H9 (cell line): ENCODE results near the gene TMPRSS9. TPM values are rescaled to one million over a fixed set of nuclear protein-coding genes. Genes with fewer than 3 reads are reported as not detected.
A peak's percentile ranks its signal among the peaks of the same experiment; 100 is the strongest.

Source experiments
- DNase-seq: peaks from one replicate; pipeline ENCODE4 v3.0.0-alpha.2; 2017
- H2AFZ ChIP-seq: one replicate; pipeline ENCODE4 v1.6.1; 2013; ENCODE audit warnings: mild to moderate bottlenecking, low read length, control low read depth, moderate library complexity
- H2AK5ac ChIP-seq: 2 replicates; pipeline ENCODE4 v1.6.1; 2013; ENCODE audit warnings: low read length, control low read depth, mixed read lengths; ENCODE audit not compliant: insufficient read length
- H2BK120ac ChIP-seq: one replicate; pipeline ENCODE4 v1.6.1; 2013; ENCODE audit warnings: low read depth, mild to moderate bottlenecking, low read length, control low read depth, inconsistent platforms; ENCODE audit not compliant: poor library complexity, severe bottlenecking
- H2BK12ac ChIP-seq: 2 replicates; pipeline ENCODE4 v1.6.1; 2013; ENCODE audit warnings: low read length, control low read depth, mixed read lengths, low read depth; ENCODE audit not compliant: insufficient read length
- H2BK15ac ChIP-seq: 2 replicates; pipeline ENCODE4 v1.6.1; 2013; ENCODE audit warnings: low read depth, low read length, control low read depth
- H2BK20ac ChIP-seq: one replicate; pipeline ENCODE4 v1.6.1; 2013; ENCODE audit warnings: low read depth, mild to moderate bottlenecking, low read length, control low read depth, inconsistent platforms; ENCODE audit not compliant: poor library complexity, severe bottlenecking
- H2BK5ac ChIP-seq: 2 replicates; pipeline ENCODE4 v1.6.1; 2013; ENCODE audit warnings: low read length, control low read depth, mixed read lengths; ENCODE audit not compliant: insufficient read length
- H3K14ac ChIP-seq: 2 replicates; pipeline ENCODE4 v1.6.1; 2013; ENCODE audit warnings: low read length, control low read depth; ENCODE audit not compliant: insufficient read depth
- H3K18ac ChIP-seq: 2 replicates; pipeline ENCODE4 v1.6.1; 2013; ENCODE audit warnings: low read depth, mild to moderate bottlenecking, mixed read lengths, low read length, control low read depth; ENCODE audit not compliant: insufficient read length
- H3K23ac ChIP-seq: 2 replicates; pipeline ENCODE4 v1.6.1; 2013; ENCODE audit warnings: low read length, control low read depth, mixed read lengths, low read depth; ENCODE audit not compliant: insufficient read length
- H3K23me2 ChIP-seq: 2 replicates; pipeline ENCODE4 v1.6.1; 2013; ENCODE audit warnings: low read depth, mild to moderate bottlenecking, mixed read lengths, low read length, control low read depth; ENCODE audit not compliant: insufficient read length, poor library complexity, severe bottlenecking
- H3K27ac ChIP-seq: 2 replicates; pipeline ENCODE4 v1.5.1; 2013; ENCODE audit warnings: low read length, control low read depth, mixed read lengths, low read depth; ENCODE audit not compliant: insufficient read length
- H3K27me3 ChIP-seq: 2 replicates; pipeline ENCODE4 v1.6.1; 2013; ENCODE audit warnings: low read length, control low read depth, inconsistent platforms; ENCODE audit not compliant: insufficient read depth
- H3K4ac ChIP-seq: 2 replicates; pipeline ENCODE4 v1.6.1; 2013; ENCODE audit warnings: low read depth, mild to moderate bottlenecking, control low read depth, inconsistent platforms, low read length, moderate library complexity
- H3K4me1 ChIP-seq: 2 replicates; pipeline ENCODE4 v1.6.1; 2013; ENCODE audit warnings: low read length, control low read depth, inconsistent platforms; ENCODE audit not compliant: insufficient read depth
- H3K4me2 ChIP-seq: 2 replicates; pipeline ENCODE4 v1.6.1; 2013; ENCODE audit warnings: low read length, control low read depth, mixed read lengths; ENCODE audit not compliant: insufficient read length, insufficient read depth
- H3K56ac ChIP-seq: 2 replicates; pipeline ENCODE4 v1.6.1; 2013; ENCODE audit warnings: low read depth, mild to moderate bottlenecking, mixed read lengths, low read length, control low read depth; ENCODE audit not compliant: insufficient read length
- H3K79me1 ChIP-seq: 2 replicates; pipeline ENCODE4 v1.6.1; 2013; ENCODE audit warnings: low read depth, mild to moderate bottlenecking, moderate library complexity, low read length, control low read depth, inconsistent platforms; ENCODE audit not compliant: insufficient read depth, poor library complexity, severe bottlenecking
- H3K79me2 ChIP-seq: 2 replicates; pipeline ENCODE4 v1.6.1; 2013; ENCODE audit warnings: low read length, control low read depth, inconsistent platforms; ENCODE audit not compliant: insufficient read depth
- H3K9ac ChIP-seq: 2 replicates; pipeline ENCODE4 v1.6.1; 2013; ENCODE audit warnings: low read length, control low read depth, mixed read lengths; ENCODE audit not compliant: insufficient read length; ENCODE audit errors: extremely low read depth
- H3K9me3 ChIP-seq: one replicate; pipeline ENCODE4 v1.6.1; 2013; ENCODE audit warnings: low read depth, low read length, inconsistent platforms; ENCODE audit not compliant: control insufficient read depth
- H3T11ph ChIP-seq: one replicate; pipeline ENCODE4 v1.6.1; 2013; ENCODE audit warnings: mild to moderate bottlenecking, low read length, control low read depth, inconsistent platforms
- H4K20me1 ChIP-seq: one replicate; pipeline ENCODE4 v1.6.1; 2013; ENCODE audit not compliant: control insufficient read depth, insufficient read length, insufficient read depth
- H4K5ac ChIP-seq: 2 replicates; pipeline ENCODE4 v1.6.1; 2013; ENCODE audit warnings: low read depth, mild to moderate bottlenecking, mixed read lengths, low read length, control low read depth; ENCODE audit not compliant: insufficient read length
- H4K8ac ChIP-seq: replicated peaks from 2 replicates; pipeline ENCODE4 v1.6.1; 2013; ENCODE audit warnings: low read length, control low read depth, mixed read lengths, low read depth; ENCODE audit not compliant: insufficient read length
- H4K91ac ChIP-seq: 2 replicates; pipeline ENCODE4 v1.6.1; 2013; ENCODE audit warnings: low read depth, mild to moderate bottlenecking, moderate library complexity, mixed read lengths, low read length, control low read depth; ENCODE audit not compliant: insufficient read length
- H3K27ac Mint-ChIP-seq, 3 experiments: 2 replicates in 2 of 3; 3 replicates in 1 of 3; pipeline ENCODE4 v1.8.0; 2020 to 2021; ENCODE audit warnings: mixed read lengths in 3 of 3, mild to moderate bottlenecking in 1 of 3, moderate library complexity in 1 of 3
- H3K27me3 Mint-ChIP-seq: 2 replicates; pipeline ENCODE4 v1.8.0; 2021; ENCODE audit warnings: low read depth, mild to moderate bottlenecking, moderate library complexity, mixed read lengths
- H3K36me3 Mint-ChIP-seq, 3 experiments: 2 replicates in 2 of 3; 3 replicates in 1 of 3; pipeline ENCODE4 v1.8.0; 2020 to 2021; ENCODE audit warnings: low read depth in 3 of 3, mixed read lengths in 3 of 3; ENCODE audit not compliant: insufficient read depth in 1 of 3
- H3K4me1 Mint-ChIP-seq, 2 experiments: 2 replicates each; pipeline ENCODE4 v1.8.0; 2020; ENCODE audit warnings: mixed read lengths in 2 of 2
- H3K4me3 Mint-ChIP-seq, 2 experiments: 2 replicates in 1 of 2; 3 replicates in 1 of 2; pipeline ENCODE4 v1.8.0; 2020 to 2021; ENCODE audit warnings: mild to moderate bottlenecking in 2 of 2, mixed read lengths in 2 of 2, moderate library complexity in 1 of 2
- H3K9me3 Mint-ChIP-seq, 2 experiments: 2 replicates in 1 of 2; 3 replicates in 1 of 2; pipeline ENCODE4 v1.8.0; 2020; ENCODE audit warnings: mild to moderate bottlenecking in 2 of 2, mixed read lengths in 2 of 2, moderate library complexity in 1 of 2
- WGBS: extraction: QIAGEN DNeasy Blood & Tissue Kit; methylation state at CpG from one replicate; pipeline ENCODE4 v1.1.7; 2013; ENCODE audit warnings: missing lambda C conversion rate, low lambda C conversion rate, mixed read lengths; ENCODE audit not compliant: insufficient read length; ENCODE audit errors: extremely low coverage; 5-methylcytosine and 5-hydroxymethylcytosine counted together
- total RNA-seq: library from RNA; stranded (reverse); gene quantifications from 2 replicates; pipeline ENCODE4 v1.2.1, GENCODE V29; 2021
- TF ChIP-seq, protein P1 (sequence below): fragments of 200-600 bp; sonication (generic); conservative IDR thresholded peaks from 3 replicates; pipeline ENCODE4 v1.8.0; 2021; ENCODE audit warnings: antibody characterized with exemption, mild to moderate bottlenecking

TMPRSS9 gene
- total RNA-seq, 1 experiment from 2014 or later = 0.24 TPM

GRCh38 chr19:2343289-2343982 lies 16.6 kb upstream of the TMPRSS9 start:
- Histone ChIP-seq H3T11ph (no peak overlapping the region), H3K79me2 (no peaks in the 10 kb centered on the region), H4K8ac (no peak overlapping the region), H3K23me2 (no peaks in the 10 kb centered on the region), H4K5ac (no peak overlapping the region), H3K4ac (no peak overlapping the region), H3K9me3 (no peaks in the 10 kb centered on the region), H2BK15ac (no peak overlapping the region), H3K79me1 (no peaks in the 10 kb centered on the region), H3K23ac (no peak overlapping the region), H4K20me1 (no peaks in the 10 kb centered on the region), H3K14ac (no peak overlapping the region; the same call in 1 of the 2 replicates), H2BK120ac (no peak overlapping the region), H3K27ac (no peak overlapping the region), H3K4me2 (no peak overlapping the region), H4K91ac (no peak overlapping the region), H3K9ac (no peak overlapping the region), H2BK12ac (no peak overlapping the region), H3K4me1 (no peaks in the 10 kb centered on the region), H2AFZ (no peak overlapping the region), H2BK5ac (no peak overlapping the region), H3K56ac (no peak overlapping the region), H2AK5ac (no peak overlapping the region), H3K18ac (no peak overlapping the region), H2BK20ac (no peak overlapping the region), H3K27me3 (no peaks in the 10 kb centered on the region)
- Mint-ChIP-seq H3K27me3 (no peaks in the 10 kb centered on the region), H3K4me1 (peaks cover 3 to 5% of the 10 kb centered on the region in 2 experiments), H3K4me3 (no peak overlapping the region), H3K27ac (peak overlapping the region in 1 of 3 experiments; percentile 66; a peak in 1 of 7 replicates), H3K36me3 (peaks cover 1 to 14% (median 11%) of the 10 kb centered on the region in 3 experiments; a peak in 5 of 7 replicates), H3K9me3 (no peaks in the 10 kb centered on the region)
- TF ChIP-seq, protein P1, sequence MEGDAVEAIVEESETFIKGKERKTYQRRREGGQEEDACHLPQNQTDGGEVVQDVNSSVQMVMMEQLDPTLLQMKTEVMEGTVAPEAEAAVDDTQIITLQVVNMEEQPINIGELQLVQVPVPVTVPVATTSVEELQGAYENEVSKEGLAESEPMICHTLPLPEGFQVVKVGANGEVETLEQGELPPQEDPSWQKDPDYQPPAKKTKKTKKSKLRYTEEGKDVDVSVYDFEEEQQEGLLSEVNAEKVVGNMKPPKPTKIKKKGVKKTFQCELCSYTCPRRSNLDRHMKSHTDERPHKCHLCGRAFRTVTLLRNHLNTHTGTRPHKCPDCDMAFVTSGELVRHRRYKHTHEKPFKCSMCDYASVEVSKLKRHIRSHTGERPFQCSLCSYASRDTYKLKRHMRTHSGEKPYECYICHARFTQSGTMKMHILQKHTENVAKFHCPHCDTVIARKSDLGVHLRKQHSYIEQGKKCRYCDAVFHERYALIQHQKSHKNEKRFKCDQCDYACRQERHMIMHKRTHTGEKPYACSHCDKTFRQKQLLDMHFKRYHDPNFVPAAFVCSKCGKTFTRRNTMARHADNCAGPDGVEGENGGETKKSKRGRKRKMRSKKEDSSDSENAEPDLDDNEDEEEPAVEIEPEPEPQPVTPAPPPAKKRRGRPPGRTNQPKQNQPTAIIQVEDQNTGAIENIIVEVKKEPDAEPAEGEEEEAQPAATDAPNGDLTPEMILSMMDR = no peak
- peak; percentile 25 for DNase-seq
- no CpG with 5 or more reads among the region's 31 CpGs for WGBS
